Measurements from ENCODE around the gene FGF22. TPM values are rescaled to one million over a fixed set of nuclear protein-coding genes. Genes with fewer than 3 reads are reported as not detected.
A peak's percentile ranks its signal among the peaks of the same experiment; 100 is the strongest.

FGF22 gene
- total and polyA plus RNA-seq, 10 of the 15 experiments (the other 5 are each of a cell fraction or from before 2014, with no cell fraction given): 0.05 TPM; not detected in 9

DNA sequence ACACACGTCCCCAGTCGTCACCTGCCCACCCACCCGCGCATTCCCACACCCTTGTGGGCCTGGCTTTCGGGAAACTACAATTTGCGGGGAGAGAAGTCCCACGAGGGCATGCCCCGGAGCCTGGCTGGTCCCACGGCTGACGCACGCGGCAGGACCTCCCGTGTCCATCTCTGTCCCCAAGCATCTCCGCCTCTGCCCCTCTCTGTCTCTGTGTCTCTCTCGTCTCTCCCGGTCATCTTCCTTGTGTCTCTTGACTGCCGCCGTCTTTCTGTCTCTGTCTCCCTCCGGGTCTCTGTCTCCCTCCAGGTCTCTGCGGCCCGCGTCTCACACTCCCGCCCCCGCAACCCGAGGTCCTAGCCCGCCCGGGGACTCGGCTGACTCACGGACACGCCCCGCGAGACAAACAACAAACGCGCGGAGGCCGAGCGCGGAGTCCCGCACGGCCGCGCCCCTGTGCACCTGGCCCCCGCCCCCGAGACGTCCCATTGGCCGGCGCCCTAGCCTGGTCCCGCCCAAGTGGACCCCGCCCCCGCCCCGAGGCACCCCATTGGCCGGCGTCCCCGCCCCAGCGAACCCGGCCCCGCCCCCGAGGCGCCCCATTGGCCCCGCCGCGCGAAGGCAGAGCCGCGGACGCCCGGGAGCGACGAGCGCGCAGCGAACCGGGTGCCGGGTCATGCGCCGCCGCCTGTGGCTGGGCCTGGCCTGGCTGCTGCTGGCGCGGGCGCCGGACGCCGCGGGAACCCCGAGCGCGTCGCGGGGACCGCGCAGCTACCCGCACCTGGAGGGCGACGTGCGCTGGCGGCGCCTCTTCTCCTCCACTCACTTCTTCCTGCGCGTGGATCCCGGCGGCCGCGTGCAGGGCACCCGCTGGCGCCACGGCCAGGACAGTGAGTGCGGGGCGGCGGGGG, at the start of gene FGF22 (continued):
- 0 out of 2 replicates have a peak, but pooled peaks have one; percentile 33 for TF ChIP-seq NBN (IDR thresholded peaks at IDR 0.05)
- TF ChIP-seq RBBP5 (conservative IDR thresholded peaks at IDR 0.05): no peak
- TF ChIP-seq, protein P1, sequence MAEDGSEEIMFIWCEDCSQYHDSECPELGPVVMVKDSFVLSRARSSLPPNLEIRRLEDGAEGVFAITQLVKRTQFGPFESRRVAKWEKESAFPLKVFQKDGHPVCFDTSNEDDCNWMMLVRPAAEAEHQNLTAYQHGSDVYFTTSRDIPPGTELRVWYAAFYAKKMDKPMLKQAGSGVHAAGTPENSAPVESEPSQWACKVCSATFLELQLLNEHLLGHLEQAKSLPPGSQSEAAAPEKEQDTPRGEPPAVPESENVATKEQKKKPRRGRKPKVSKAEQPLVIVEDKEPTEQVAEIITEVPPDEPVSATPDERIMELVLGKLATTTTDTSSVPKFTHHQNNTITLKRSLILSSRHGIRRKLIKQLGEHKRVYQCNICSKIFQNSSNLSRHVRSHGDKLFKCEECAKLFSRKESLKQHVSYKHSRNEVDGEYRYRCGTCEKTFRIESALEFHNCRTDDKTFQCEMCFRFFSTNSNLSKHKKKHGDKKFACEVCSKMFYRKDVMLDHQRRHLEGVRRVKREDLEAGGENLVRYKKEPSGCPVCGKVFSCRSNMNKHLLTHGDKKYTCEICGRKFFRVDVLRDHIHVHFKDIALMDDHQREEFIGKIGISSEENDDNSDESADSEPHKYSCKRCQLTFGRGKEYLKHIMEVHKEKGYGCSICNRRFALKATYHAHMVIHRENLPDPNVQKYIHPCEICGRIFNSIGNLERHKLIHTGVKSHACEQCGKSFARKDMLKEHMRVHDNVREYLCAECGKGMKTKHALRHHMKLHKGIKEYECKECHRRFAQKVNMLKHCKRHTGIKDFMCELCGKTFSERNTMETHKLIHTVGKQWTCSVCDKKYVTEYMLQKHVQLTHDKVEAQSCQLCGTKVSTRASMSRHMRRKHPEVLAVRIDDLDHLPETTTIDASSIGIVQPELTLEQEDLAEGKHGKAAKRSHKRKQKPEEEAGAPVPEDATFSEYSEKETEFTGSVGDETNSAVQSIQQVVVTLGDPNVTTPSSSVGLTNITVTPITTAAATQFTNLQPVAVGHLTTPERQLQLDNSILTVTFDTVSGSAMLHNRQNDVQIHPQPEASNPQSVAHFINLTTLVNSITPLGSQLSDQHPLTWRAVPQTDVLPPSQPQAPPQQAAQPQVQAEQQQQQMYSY (CRISPR knock-in tag; IDR thresholded peaks at IDR 0.05): no peak

DNA sequence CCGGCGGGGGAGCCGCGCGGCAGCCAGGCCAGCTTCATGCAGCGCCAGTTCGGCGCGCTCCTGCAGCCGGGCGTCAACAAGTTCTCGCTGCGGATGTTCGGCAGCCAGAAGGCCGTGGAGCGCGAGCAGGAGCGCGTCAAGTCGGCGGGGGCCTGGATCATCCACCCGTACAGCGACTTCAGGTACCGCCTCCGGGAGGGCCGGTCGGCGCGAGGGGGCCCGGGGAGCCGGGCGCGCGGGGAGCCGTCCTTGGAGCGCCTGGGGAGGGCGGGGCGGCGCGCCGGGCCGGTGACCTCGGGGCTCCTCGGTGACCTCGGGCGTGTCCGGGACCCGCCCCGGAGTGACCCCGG, 49.3 kb upstream of the FGF22 start:
- Histone ChIP-seq H3K9me3 (replicated peaks; ENCODE audit: control insufficient read depth, insufficient read depth, low read length) (no peaks in the 10 kb centered on the region), H4K20me1 (ENCODE audit: control insufficient read depth, insufficient read depth) (no peaks in the 10 kb centered on the region), H3K9ac (ENCODE audit: control insufficient read depth, insufficient read depth, low read length) (no peak overlapping the region), H3K4me1 (ENCODE audit: control insufficient read depth, insufficient read depth, low read length) (no peaks in the 10 kb centered on the region), H3K4me3 (no peak overlapping the region), H2AFZ (ENCODE audit: control insufficient read depth, low read depth, low read length) (no peak overlapping the region), H3K27ac (ENCODE audit: control insufficient read depth, insufficient read depth) (no peak overlapping the region), H3K79me2 (ENCODE audit: control insufficient read depth, insufficient read depth, low read length) (no peaks in the 10 kb centered on the region), H3K4me2 (ENCODE audit: control insufficient read depth, insufficient read depth) (no peak overlapping the region), H3K27me3 (replicated peaks in 1 of 2; ENCODE audit: control insufficient read depth in 2 of 2, insufficient read depth in 2 of 2, low read length in 1 of 2) (peaks cover 4 to 9% of the 10 kb centered on the region in 2 experiments), H3K36me3 (ENCODE audit: control insufficient read depth in 2 of 2, insufficient read depth in 2 of 2, low read length in 1 of 2) (no peaks in the 10 kb centered on the region)
- ATAC-seq (no peak), FAIRE-seq (no peak), DNase-seq (ENCODE audit: low read depth, low spot score) (no peak)
- CTCF ChIA-PET: no interaction called here
- POLR2A ChIA-PET: no interaction called here
- 3% methylated on average over 37 of the region's 50 CpGs for WGBS (ENCODE audit: insufficient coverage, insufficient replicate concordance, low lambda C conversion rate, missing lambda C conversion rate)
- BruUV-seq (replicated peaks): no TSS peak
- RAD21 ChIA-PET (ENCODE audit: unreplicated experiment): no interaction called here
- in situ Hi-C loops (cut with MboI) (no loop called here), intact Hi-C loops (cut with micrococcal nuclease; ENCODE audit: unreplicated experiment) (no loop called here)
- SMC1A ChIA-PET (ENCODE audit: uncharacterized antibody, unreplicated experiment): no interaction called here
- TF ChIP-seq HDAC6 (IDR thresholded peaks at IDR 0.05; ENCODE audit: unreplicated experiment) (peak; percentile 50), STAT3 (IDR thresholded peaks at IDR 0.05; ENCODE audit: low read depth, low read length) (no peak), NR2F1 (conservative IDR thresholded peaks at IDR 0.05) (0 out of 2 replicates have a peak, but pooled peaks have one; percentile 18)

All from GM12878 (cell line).